GM19099 (cell line): Measurements from ENCODE around the gene ITPRIPL2.

Experiments
- POLR2A ChIP-seq: IDR thresholded peaks from 3 replicates; pipeline ENCODE4 v1.6.1; 2011; ENCODE audit warnings: low read depth; ENCODE audit not compliant: insufficient read length; ENCODE audit errors: extremely low read depth

Gene ITPRIPL2

GRCh38 chr16:19086322-19087199 lies 27.2 kb upstream of the ITPRIPL2 start:
- TF ChIP-seq POLR2A: peak; percentile 37

GRCh38 chr16:19088341-19088916 lies 25.3 kb upstream of the ITPRIPL2 start:
- no peak for TF ChIP-seq POLR2A

- no peak for TF ChIP-seq POLR2A
Measured at GRCh38 chr16:19089410-19089955, 24.3 kb upstream of the ITPRIPL2 start.

GRCh38 chr16:19090916-19091315 lies 22.8 kb upstream of the ITPRIPL2 start:
- TF ChIP-seq POLR2A: no peak

- no peak for TF ChIP-seq POLR2A
Measured at GRCh38 chr16:19092653-19093410, 20.9 kb upstream of the ITPRIPL2 start.

- TF ChIP-seq POLR2A: no peak
Measured at GRCh38 chr16:19093631-19094541, 19.9 kb upstream of the ITPRIPL2 start.

GRCh38 chr16:19094542-19095365 lies 19.0 kb upstream of the ITPRIPL2 start:
- no peak for TF ChIP-seq POLR2A

GRCh38 chr16:19095654-19096053 lies 18.1 kb upstream of the ITPRIPL2 start:
- TF ChIP-seq POLR2A: no peak

- TF ChIP-seq POLR2A: no peak
Measured at GRCh38 chr16:19098173-19098572, 15.6 kb upstream of the ITPRIPL2 start.

- TF ChIP-seq POLR2A: no peak
Measured at GRCh38 chr16:19102187-19102872, 11.4 kb upstream of the ITPRIPL2 start.

- TF ChIP-seq POLR2A: no peak
Measured at GRCh38 chr16:19104607-19105006, 9.2 kb upstream of the ITPRIPL2 start.

- TF ChIP-seq POLR2A: no peak
Measured at GRCh38 chr16:19105131-19105530, 8.6 kb upstream of the ITPRIPL2 start.
